HepG2 (cell line): ENCODE data around the gene CNGA1. TPM values are rescaled to one million over a fixed set of nuclear protein-coding genes. Genes with fewer than 3 reads are reported as not detected.

Source experiments
- KDM4B ChIP-seq: sonication (generic); formaldehyde crosslinking; IDR thresholded peaks from 2 replicates; pipeline ENCODE4 v1.4.0; 2020; ENCODE audit warnings: missing genetic modification reagents
- KLF16 ChIP-seq, 2 experiments: sonication (generic) in 1 of 2; formaldehyde crosslinking in 1 of 2; IDR thresholded peaks; 2 replicates each; pipeline versions ENCODE4 v1.6.1 to v1.8.0; 2016 to 2023; ENCODE audit warnings: missing genetic modification reagents in 2 of 2, missing compliant biosample characterization in 1 of 2
- MIXL1 ChIP-seq: IDR thresholded peaks from 2 replicates; pipeline ENCODE4 v1.6.1; 2016
- NFAT5 ChIP-seq: sonication (generic); formaldehyde crosslinking; IDR thresholded peaks from 2 replicates; pipeline ENCODE4 v1.4.0; 2020; ENCODE audit warnings: missing genetic modification reagents
- NKX3-1 ChIP-seq: sonication (generic); formaldehyde crosslinking; IDR thresholded peaks from 2 replicates; pipeline ENCODE4 v1.5.0; 2020; ENCODE audit warnings: missing genetic modification reagents
- SOX13 ChIP-seq, 3 experiments: fragments of 450-650 bp in 1 of 3; sonication (generic) in 1 of 3; formaldehyde crosslinking in 1 of 3; IDR thresholded peaks in 2 of 3; conservative IDR thresholded peaks in 1 of 3; 2 replicates each; pipeline versions ENCODE4 v1.5.0 to v1.6.1; 2016 to 2020; ENCODE audit warnings: antibody characterized with exemption in 1 of 3, mild to moderate bottlenecking in 1 of 3, missing compliant biosample characterization in 1 of 3, missing genetic modification reagents in 1 of 3, moderate library complexity in 1 of 3
- ZMAT5 ChIP-seq: sonication (generic); formaldehyde crosslinking; IDR thresholded peaks from 2 replicates; pipeline ENCODE4 v1.5.0; 2020; ENCODE audit warnings: mild to moderate bottlenecking, low read depth, missing genetic modification reagents, borderline replicate concordance
- ZNF17 ChIP-seq: sonication (generic); formaldehyde crosslinking; IDR thresholded peaks from 2 replicates; pipeline ENCODE4 v1.5.0; 2020; ENCODE audit warnings: mild to moderate bottlenecking, missing genetic modification reagents
- ZNF34 ChIP-seq: sonication (generic); formaldehyde crosslinking; IDR thresholded peaks from 2 replicates; pipeline ENCODE4 v1.4.0; 2020; ENCODE audit warnings: mild to moderate bottlenecking, missing genetic modification reagents, borderline replicate concordance
- polyA plus RNA-seq, 8 experiments: library from polyadenylated mRNA; depleted of rRNA in 3 of 8; stranded (reverse) in 7 of 8; unstranded in 1 of 8; fragments of >200 nt; fragmentation: Illumina TruSeq in 4 of 8; extraction: Trizol in 4 of 8; gene quantifications; 2 replicates each; pipeline versions ENCODE4 v1.2.1 to v1.2.3, GENCODE V29; 2011 to 2016; ENCODE audit warnings: low read depth in 4 of 8, missing spikeins in 1 of 8, mixed read lengths in 1 of 8; ENCODE audit not compliant: insufficient read depth in 1 of 8
- total RNA-seq, 5 experiments: library from RNA; depleted of rRNA; stranded (reverse); fragments of >200 nt; fragmentation: Illumina TruSeq; extraction: Trizol; gene quantifications; 2 replicates each; pipeline ENCODE4 v1.2.3, GENCODE V29; 2016; ENCODE audit warnings: low read depth in 1 of 5

Gene CNGA1
- total and polyA plus RNA-seq, 2 of the 13 experiments (the other 11 are each of a cell fraction or from before 2014, with no cell fraction given) = 0.22 to 0.40 TPM

- TF ChIP-seq ZNF34 (CRISPR knock-in tag) = no peak
- no peak for TF ChIP-seq KLF16 (CRISPR knock-in tag; IDR thresholded peaks at IDR 0.05)
- no peak for TF ChIP-seq KDM4B (CRISPR knock-in tag)
- TF ChIP-seq NFAT5 (CRISPR knock-in tag) = no peak
- no peak for TF ChIP-seq ZMAT5
- TF ChIP-seq SOX13 (IDR thresholded peaks at IDR 0.05) = no peak
- TF ChIP-seq SOX13 (CRISPR knock-in tag; conservative IDR thresholded peaks at IDR 0.05 in 1 of 2, IDR thresholded peaks at IDR 0.05 in 1 of 2) = no peak
- TF ChIP-seq ZNF17 (CRISPR knock-in tag) = no peak
- no peak for TF ChIP-seq MIXL1 (CRISPR knock-in tag)
- no peak for TF ChIP-seq NKX3-1 (CRISPR knock-in tag)
- TF ChIP-seq, all 625 proteins: peak for 0
Measured at GRCh38 chr4:48018112-48018511, 1.6 kb upstream of the CNGA1 start (continued).
